Fibroblast of lung (primary cell): ENCODE results near the gene ANO7.

Source experiments
- EZH2 ChIP-seq: IDR thresholded peaks from 2 replicates; pipeline ENCODE4 v1.5.1; 2012; ENCODE audit warnings: low read length, control low read depth, mild to moderate bottlenecking; ENCODE audit errors: missing control alignments
- TF ChIP-seq, protein P1 (sequence below), 2 donors: IDR thresholded peaks in 1 of 2; conservative IDR thresholded peaks in 1 of 2; 1 replicate in 1 of 2; 2 replicates in 1 of 2; pipeline ENCODE4 v1.5.1; 2011 to 2012; ENCODE audit warnings: low read length in 2 of 2, control low read depth in 1 of 2, inconsistent platforms in 1 of 2, low read depth in 1 of 2, mild to moderate bottlenecking in 1 of 2

DNA sequence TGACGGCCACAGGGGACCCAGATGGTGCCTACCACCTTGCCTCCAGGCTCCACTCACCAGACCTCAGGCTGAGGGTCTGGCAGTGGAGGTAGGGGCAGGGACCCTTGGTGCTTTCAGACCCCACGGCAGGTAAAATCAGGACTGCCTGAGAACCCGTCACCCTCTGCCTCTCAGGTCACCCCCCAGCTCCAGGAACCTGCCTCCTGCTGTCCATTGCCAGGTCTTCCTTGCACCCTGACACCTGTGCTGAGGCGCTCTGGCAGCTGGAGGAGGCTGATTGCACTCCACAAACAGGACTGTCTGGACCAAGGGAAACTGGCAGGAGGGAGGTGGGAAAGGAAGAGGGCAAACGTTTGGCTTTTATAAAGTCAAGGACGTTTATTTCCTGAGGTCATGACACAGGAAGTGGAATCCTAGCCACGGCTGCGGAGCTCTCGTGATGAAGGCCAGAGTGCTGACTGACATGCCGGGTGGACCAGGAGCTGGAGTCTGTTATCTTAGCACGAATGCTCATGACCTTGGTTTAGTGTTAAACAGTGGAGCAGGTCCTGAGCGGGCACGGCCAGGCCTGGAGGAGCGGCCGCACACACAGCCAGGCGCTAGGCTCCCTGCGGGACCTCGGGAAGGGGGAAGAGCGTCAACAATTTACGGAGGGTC lies 40.5 kb downstream of the ANO7 start:
- TF ChIP-seq, protein P1, sequence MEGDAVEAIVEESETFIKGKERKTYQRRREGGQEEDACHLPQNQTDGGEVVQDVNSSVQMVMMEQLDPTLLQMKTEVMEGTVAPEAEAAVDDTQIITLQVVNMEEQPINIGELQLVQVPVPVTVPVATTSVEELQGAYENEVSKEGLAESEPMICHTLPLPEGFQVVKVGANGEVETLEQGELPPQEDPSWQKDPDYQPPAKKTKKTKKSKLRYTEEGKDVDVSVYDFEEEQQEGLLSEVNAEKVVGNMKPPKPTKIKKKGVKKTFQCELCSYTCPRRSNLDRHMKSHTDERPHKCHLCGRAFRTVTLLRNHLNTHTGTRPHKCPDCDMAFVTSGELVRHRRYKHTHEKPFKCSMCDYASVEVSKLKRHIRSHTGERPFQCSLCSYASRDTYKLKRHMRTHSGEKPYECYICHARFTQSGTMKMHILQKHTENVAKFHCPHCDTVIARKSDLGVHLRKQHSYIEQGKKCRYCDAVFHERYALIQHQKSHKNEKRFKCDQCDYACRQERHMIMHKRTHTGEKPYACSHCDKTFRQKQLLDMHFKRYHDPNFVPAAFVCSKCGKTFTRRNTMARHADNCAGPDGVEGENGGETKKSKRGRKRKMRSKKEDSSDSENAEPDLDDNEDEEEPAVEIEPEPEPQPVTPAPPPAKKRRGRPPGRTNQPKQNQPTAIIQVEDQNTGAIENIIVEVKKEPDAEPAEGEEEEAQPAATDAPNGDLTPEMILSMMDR (conservative IDR thresholded peaks at IDR 0.05 in 1 of 2, IDR thresholded peaks at IDR 0.05 in 1 of 2; ENCODE audit: low read depth in 1 of 2, low read length in 2 of 2), result no peak
- no peak for TF ChIP-seq EZH2
